Measurements from ENCODE around the gene SPOUT1. TPM values are rescaled to one million over a fixed set of nuclear protein-coding genes. Genes with fewer than 3 reads are reported as not detected.

SPOUT1 gene
- total RNA-seq, 2 experiments from 2014 or later: 22.2 to 27.6 TPM

DNA sequence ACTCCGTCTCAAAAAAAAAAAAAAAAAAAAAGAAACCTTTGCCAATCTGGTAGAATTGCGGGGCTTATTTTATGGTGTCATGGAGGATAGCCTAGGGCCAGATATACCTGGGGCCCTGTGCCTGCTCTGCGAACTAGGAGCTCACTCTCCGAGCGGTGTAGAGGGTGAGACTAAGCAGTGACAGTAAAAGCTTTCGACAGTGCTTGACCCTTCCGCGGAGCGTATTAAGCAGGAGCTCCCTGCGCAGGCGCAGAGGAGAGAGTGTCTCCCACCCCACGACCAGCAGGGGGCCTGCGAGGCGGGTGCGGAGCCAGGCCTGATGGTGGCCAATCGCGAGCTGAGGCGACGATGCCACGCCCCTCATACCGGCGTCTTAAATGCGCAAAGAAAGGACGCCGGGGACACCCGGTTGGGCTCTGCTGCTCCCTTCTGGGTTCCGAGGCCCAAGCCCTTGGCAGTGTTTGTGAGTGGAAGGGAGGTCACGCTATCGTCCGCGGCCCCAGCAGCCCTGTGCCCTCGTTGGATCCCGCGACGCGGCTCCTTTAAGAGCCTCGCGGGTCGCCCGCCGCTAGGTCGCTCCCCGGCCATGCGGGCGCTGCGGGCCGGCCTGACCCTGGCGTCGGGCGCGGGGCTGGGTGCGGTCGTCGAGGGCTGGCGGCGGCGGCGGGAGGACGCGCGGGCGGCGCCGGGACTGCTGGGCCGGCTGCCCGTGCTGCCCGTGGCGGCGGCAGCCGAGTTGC lies 11.3 kb downstream of the SPOUT1 start, which contains the start of gene ENDOG:
Gene ENDOG (plus strand): TSS at position 402 of the 740 bp plus-strand sequence. CDS start 185 bp downstream, at position 587.
- intact Hi-C loops (cut with DNase I, micrococcal nuclease): loop anchor here (1.0 to 5.0 kb wide), 6 partner anchors 11 to 161 kb away; partner anchors contain the start of genes KYAT1 (in 2 of the 2), SPOUT1 (in 2 of the 2), DYNC2I2 (in 1 of the 2) and LRRC8A (in 1 of the 2)
- peaks cover 23% of the 10 kb centered on the region for H3K4me1 ChIP-seq (ENCODE audit: insufficient read depth, low read length)
- Mint-ChIP-seq H3K9me3 (no peaks in the 10 kb centered on the region), H3K27ac (peak within 1 kb of the TSS; percentile 89), H3K27me3 (no peaks in the 10 kb centered on the region), H3K4me1 (ENCODE audit: low read depth) (peaks cover 11% of the 10 kb centered on the region), H3K36me3 (ENCODE audit: low read depth) (peaks cover 17% of the 10 kb centered on the region), H3K4me3 (peak within 1 kb of the TSS; percentile 93)
- DNase-seq (peak; percentile 92 to 98 (median 97)), ATAC-seq (ENCODE audit: poor library complexity) (peak; percentile 95)
- ChIA-PET CTCF (interaction anchor here (0.6 to 2.2 kb wide), 21 partner anchors 10 to 398 kb away, joined by 3 to 44 read pairs (median 4); partner anchors contain the start of genes DOLK, KYAT1, LRRC8A and NUP188), POLR2A (interaction anchor here (0.6 to 3.7 kb wide), 26 partner anchors 9 to 568 kb away, joined by 3 to 61 read pairs (median 5); partner anchors contain the start of genes DOLPP1, DYNC2I2, GLE1 and KYAT1)
- H3K4me3 ChIP-seq (ENCODE audit: low read length): peak within 1 kb of the TSS; percentile 65
- H3K27ac ChIP-seq (ENCODE audit: low read depth in 1 of 2, low read length in 2 of 2): peak within 1 kb of the TSS; percentile 34 to 53
- H3K27me3 ChIP-seq (ENCODE audit: control insufficient read depth in 1 of 2, insufficient read depth in 2 of 2, low read length in 2 of 2): no peaks in the 10 kb centered on the region
- peaks cover 19% of the 10 kb centered on the region for H3K36me3 ChIP-seq (ENCODE audit: insufficient read depth, low read length)
- peaks cover 0 to 8% of the 10 kb centered on the region in 2 experiments for H3K9me3 ChIP-seq (ENCODE audit: control insufficient read depth in 1 of 2, insufficient read depth in 1 of 2, low read length in 2 of 2)
- TF ChIP-seq, protein P1, sequence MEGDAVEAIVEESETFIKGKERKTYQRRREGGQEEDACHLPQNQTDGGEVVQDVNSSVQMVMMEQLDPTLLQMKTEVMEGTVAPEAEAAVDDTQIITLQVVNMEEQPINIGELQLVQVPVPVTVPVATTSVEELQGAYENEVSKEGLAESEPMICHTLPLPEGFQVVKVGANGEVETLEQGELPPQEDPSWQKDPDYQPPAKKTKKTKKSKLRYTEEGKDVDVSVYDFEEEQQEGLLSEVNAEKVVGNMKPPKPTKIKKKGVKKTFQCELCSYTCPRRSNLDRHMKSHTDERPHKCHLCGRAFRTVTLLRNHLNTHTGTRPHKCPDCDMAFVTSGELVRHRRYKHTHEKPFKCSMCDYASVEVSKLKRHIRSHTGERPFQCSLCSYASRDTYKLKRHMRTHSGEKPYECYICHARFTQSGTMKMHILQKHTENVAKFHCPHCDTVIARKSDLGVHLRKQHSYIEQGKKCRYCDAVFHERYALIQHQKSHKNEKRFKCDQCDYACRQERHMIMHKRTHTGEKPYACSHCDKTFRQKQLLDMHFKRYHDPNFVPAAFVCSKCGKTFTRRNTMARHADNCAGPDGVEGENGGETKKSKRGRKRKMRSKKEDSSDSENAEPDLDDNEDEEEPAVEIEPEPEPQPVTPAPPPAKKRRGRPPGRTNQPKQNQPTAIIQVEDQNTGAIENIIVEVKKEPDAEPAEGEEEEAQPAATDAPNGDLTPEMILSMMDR (IDR thresholded peaks at IDR 0.05): peak; percentile 96

GRCh38 chr9:128810873-128811272 lies 18.7 kb downstream of the SPOUT1 start:
- Histone ChIP-seq H3K27me3 (ENCODE audit: control insufficient read depth in 1 of 2, insufficient read depth in 2 of 2, low read length in 2 of 2) (no peaks in the 10 kb centered on the region), H3K36me3 (ENCODE audit: insufficient read depth, low read length) (peaks cover 25% of the 10 kb centered on the region), H3K27ac (ENCODE audit: low read depth in 1 of 2, low read length in 2 of 2) (no peak overlapping the region), H3K4me1 (ENCODE audit: insufficient read depth, low read length) (no peaks in the 10 kb centered on the region), H3K9me3 (ENCODE audit: control insufficient read depth in 1 of 2, insufficient read depth in 1 of 2, low read length in 2 of 2) (no peaks in the 10 kb centered on the region), H3K4me3 (ENCODE audit: low read length) (no peak overlapping the region)
- TF ChIP-seq, protein P1 (IDR thresholded peaks at IDR 0.05): no peak
- ChIA-PET POLR2A (no interaction called here), CTCF (no interaction called here)
- Mint-ChIP-seq H3K4me3 (no peak overlapping the region), H3K27ac (no peak overlapping the region), H3K27me3 (no peaks in the 10 kb centered on the region), H3K36me3 (ENCODE audit: low read depth) (peaks cover 19% of the 10 kb centered on the region), H3K9me3 (no peaks in the 10 kb centered on the region), H3K4me1 (ENCODE audit: low read depth) (no peaks in the 10 kb centered on the region)
- no peak for DNase-seq
- intact Hi-C loops (cut with DNase I, micrococcal nuclease): no loop called here
- ATAC-seq (ENCODE audit: poor library complexity): no peak

DNA sequence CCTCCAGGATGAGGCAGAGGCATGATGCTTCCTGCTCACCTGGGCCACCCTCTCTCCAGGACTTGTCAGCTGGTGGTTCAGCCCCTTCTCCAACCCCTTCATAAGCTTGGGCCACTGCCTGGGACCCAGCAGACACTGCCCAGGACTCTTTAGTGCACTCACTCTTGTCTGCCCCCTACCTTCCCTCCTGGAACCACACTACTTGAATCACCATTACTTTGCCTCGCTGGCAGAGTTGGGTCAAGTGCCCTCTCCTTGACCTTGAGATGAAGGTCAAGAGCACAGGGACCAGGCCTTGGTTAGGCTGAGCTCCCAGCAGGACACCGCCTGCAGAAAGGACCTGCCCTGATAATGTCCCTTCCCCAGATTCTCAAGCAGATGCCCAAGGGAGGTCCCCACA lies 19.8 kb downstream of the SPOUT1 start:
- Mint-ChIP-seq H3K27ac (no peak overlapping the region), H3K4me3 (no peak overlapping the region), H3K9me3 (no peaks in the 10 kb centered on the region), H3K4me1 (ENCODE audit: low read depth) (no peaks in the 10 kb centered on the region), H3K27me3 (no peaks in the 10 kb centered on the region), H3K36me3 (ENCODE audit: low read depth) (peaks cover 28% of the 10 kb centered on the region)
- TF ChIP-seq, protein P1 (IDR thresholded peaks at IDR 0.05): no peak
- ChIA-PET CTCF (no interaction called here), POLR2A (no interaction called here)
- intact Hi-C loops (cut with DNase I, micrococcal nuclease): no loop called here
- Histone ChIP-seq H3K36me3 (ENCODE audit: insufficient read depth, low read length) (peaks cover 36% of the 10 kb centered on the region), H3K27ac (ENCODE audit: low read depth in 1 of 2, low read length in 2 of 2) (no peak overlapping the region), H3K4me1 (ENCODE audit: insufficient read depth, low read length) (no peaks in the 10 kb centered on the region), H3K4me3 (ENCODE audit: low read length) (no peak overlapping the region), H3K27me3 (ENCODE audit: control insufficient read depth in 1 of 2, insufficient read depth in 2 of 2, low read length in 2 of 2) (no peaks in the 10 kb centered on the region), H3K9me3 (ENCODE audit: control insufficient read depth in 1 of 2, insufficient read depth in 1 of 2, low read length in 2 of 2) (no peaks in the 10 kb centered on the region)
- no peak for ATAC-seq (ENCODE audit: poor library complexity)
- no peak for DNase-seq
